Measurements from ENCODE around the gene ACVRL1.

- TF ChIP-seq, protein P1, sequence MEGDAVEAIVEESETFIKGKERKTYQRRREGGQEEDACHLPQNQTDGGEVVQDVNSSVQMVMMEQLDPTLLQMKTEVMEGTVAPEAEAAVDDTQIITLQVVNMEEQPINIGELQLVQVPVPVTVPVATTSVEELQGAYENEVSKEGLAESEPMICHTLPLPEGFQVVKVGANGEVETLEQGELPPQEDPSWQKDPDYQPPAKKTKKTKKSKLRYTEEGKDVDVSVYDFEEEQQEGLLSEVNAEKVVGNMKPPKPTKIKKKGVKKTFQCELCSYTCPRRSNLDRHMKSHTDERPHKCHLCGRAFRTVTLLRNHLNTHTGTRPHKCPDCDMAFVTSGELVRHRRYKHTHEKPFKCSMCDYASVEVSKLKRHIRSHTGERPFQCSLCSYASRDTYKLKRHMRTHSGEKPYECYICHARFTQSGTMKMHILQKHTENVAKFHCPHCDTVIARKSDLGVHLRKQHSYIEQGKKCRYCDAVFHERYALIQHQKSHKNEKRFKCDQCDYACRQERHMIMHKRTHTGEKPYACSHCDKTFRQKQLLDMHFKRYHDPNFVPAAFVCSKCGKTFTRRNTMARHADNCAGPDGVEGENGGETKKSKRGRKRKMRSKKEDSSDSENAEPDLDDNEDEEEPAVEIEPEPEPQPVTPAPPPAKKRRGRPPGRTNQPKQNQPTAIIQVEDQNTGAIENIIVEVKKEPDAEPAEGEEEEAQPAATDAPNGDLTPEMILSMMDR (IDR thresholded peaks at IDR 0.05; ENCODE audit: low read length): no peak
- no peak for TF ChIP-seq EZH2 (IDR thresholded peaks at IDR 0.05; ENCODE audit: borderline replicate concordance, low read length)
Measured at GRCh38 chr12:51869931-51870330, 37.4 kb upstream of the ACVRL1 start.

Data from OCI-LY1 (cell line).